ENCODE measurements around the gene FOXF2. TPM values are rescaled to one million over a fixed set of nuclear protein-coding genes. Genes with fewer than 3 reads are reported as not detected.
"Not testable (repeated sequence)": the region's sequence is repeated elsewhere in the genome, so short reads cannot be mapped to it uniquely, and the experiment has no call there.

The FOXF2 gene
- total RNA-seq, 4 donors from 2014 or later: 0.34 to 12.4 (median 4.0) TPM

- no peaks in the 10 kb centered on the region for H3K36me3 ChIP-seq
- no peaks in the 10 kb centered on the region for H3K9me3 ChIP-seq
- peaks cover 0 to 28% (median 5%) of the 10 kb centered on the region in 3 donors for H3K4me1 ChIP-seq
- peaks cover 0 to 33% (median 0%) of the 10 kb centered on the region in 4 donors for H3K27me3 ChIP-seq
- TF ChIP-seq POLR2A (IDR thresholded peaks at IDR 0.05): no peak
- peak in 4 of 6 experiments; percentile 6 to 31 (median 20) for TF ChIP-seq CTCF (IDR thresholded peaks at IDR 0.05)
- no peak overlapping the region for H3K4me3 ChIP-seq
- intact Hi-C loops (cut with DNase I): no loop called here
- 40 to 44% methylated on average over 14 to 16 of the region's 16 CpGs for WGBS, 2 donors
- DNase-seq: no peak
- peak overlapping the region; percentile 62 to 86 (median 82) for H3K27ac ChIP-seq
Measured at GRCh38 chr6:1363729-1364572, 25.4 kb upstream of the FOXF2 start.

DNA sequence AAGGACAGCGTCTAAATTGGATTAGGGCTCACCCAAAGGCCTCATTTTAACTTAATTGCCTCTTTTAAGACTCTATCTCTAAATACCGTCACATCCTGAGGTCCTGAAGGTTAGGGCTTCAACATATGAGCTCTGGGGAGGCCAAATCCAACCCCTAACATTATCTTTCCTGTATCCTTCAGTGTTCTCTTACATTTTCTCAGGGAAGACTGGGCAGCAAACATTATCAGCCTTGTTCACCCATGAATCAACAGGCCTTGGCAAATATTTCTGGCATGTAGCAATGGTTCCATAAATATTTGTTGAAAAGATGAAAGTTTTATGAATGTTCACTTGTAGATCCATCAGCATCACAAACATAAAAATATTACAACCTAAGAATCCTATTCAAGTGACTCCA is 24.6 kb upstream of the FOXF2 start:
- Histone ChIP-seq H3K4me1 (peaks cover 0 to 28% (median 5%) of the 10 kb centered on the region in 3 donors), H3K27ac (peak overlapping the region; percentile 62 to 86 (median 82)), H3K9me3 (no peaks in the 10 kb centered on the region), H3K27me3 (peaks cover 0 to 34% (median 0%) of the 10 kb centered on the region in 4 donors), H3K4me3 (no peak overlapping the region), H3K36me3 (no peaks in the 10 kb centered on the region)
- 61 to 67% methylated on average over 2 of the region's 2 CpGs for WGBS, 2 donors
- no peak for DNase-seq
- no peak for TF ChIP-seq POLR2A (IDR thresholded peaks at IDR 0.05)
- TF ChIP-seq CTCF (IDR thresholded peaks at IDR 0.05): no peak
- intact Hi-C loops (cut with DNase I): no loop called here

DNA sequence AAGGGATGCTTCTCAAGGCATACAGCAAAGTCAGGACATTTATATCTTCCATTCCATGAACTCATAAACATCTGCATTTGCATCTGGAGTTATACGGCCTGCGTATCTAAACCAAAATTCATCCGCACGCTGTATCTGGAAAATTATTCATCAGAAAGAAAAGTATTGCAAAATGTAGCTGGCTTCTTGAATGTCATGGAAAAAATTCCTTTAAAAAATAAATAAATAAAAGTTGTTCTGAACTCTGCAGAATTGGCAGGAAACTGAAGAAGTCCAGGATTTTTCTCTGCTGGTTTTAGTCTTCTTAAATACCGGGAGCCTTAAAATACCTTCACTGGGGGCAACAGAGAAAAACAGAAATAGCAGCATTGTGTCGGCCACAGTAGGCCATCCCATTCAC is 23.7 kb upstream of the FOXF2 start:
- no peak for DNase-seq
- no peaks in the 10 kb centered on the region for H3K9me3 ChIP-seq
- no peak overlapping the region for H3K4me3 ChIP-seq
- peaks cover 0 to 34% (median 0%) of the 10 kb centered on the region in 4 donors for H3K27me3 ChIP-seq
- peak overlapping the region in 3 of 4 donors; percentile 80 to 86 (median 85) for H3K27ac ChIP-seq
- H3K4me1 ChIP-seq: peaks cover 0 to 28% (median 5%) of the 10 kb centered on the region in 3 donors
- intact Hi-C loops (cut with DNase I): no loop called here
- TF ChIP-seq POLR2A (IDR thresholded peaks at IDR 0.05): no peak
- TF ChIP-seq CTCF (IDR thresholded peaks at IDR 0.05): no peak
- H3K36me3 ChIP-seq: no peaks in the 10 kb centered on the region
- WGBS, 2 donors: 60 to 77% methylated on average over 6 of the region's 6 CpGs

DNA sequence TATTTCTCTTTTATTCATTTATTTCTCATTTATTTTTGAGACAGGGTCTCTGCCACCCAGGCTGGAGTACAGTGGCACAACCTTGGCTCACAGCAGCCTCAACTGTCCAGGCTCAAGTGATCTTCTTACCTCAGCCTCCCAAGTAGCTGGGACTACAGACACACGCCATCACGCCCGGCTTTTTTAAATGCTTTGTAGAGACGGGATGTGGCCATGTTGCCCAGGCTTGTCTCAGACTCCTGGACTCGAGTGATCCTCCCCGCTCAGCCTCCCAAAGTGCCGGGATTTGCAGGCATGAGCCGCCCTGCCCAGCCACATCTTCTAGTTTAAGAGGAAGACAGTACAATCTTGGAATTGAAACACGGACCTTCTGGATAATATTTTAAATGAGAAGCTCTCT is 21.6 kb upstream of the FOXF2 start:
- H3K4me3 ChIP-seq: no peak overlapping the region
- TF ChIP-seq POLR2A (IDR thresholded peaks at IDR 0.05): no peak
- TF ChIP-seq CTCF (IDR thresholded peaks at IDR 0.05): no peak
- WGBS, 2 donors: 83 to 95% methylated on average over 7 to 8 of the region's 9 CpGs

GRCh38 chr6:1368940-1369339 is 20.4 kb upstream of the FOXF2 start:
- Histone ChIP-seq H3K27me3 (peaks cover 0 to 51% (median 0%) of the 10 kb centered on the region in 4 donors), H3K4me1 (peaks cover 0 to 24% (median 5%) of the 10 kb centered on the region in 3 donors), H3K27ac (no peak overlapping the region), H3K9me3 (peaks cover 0 to 8% (median 5%) of the 10 kb centered on the region in 3 donors), H3K4me3 (no peak overlapping the region), H3K36me3 (no peaks in the 10 kb centered on the region)
- TF ChIP-seq POLR2A (IDR thresholded peaks at IDR 0.05) (no peak), CTCF (IDR thresholded peaks at IDR 0.05) (no peak)
- intact Hi-C loops (cut with DNase I): no loop called here
- WGBS, 2 donors: 88 to 92% methylated on average over 8 to 9 of the region's 9 CpGs
- DNase-seq: no peak

More for the DNA sequence above, 21.6 kb upstream of the FOXF2 start:
- no peak overlapping the region for H3K27ac ChIP-seq
- peaks cover 0 to 6% (median 5%) of the 10 kb centered on the region in 3 donors for H3K9me3 ChIP-seq
- H3K27me3 ChIP-seq: peaks cover 0 to 47% (median 0%) of the 10 kb centered on the region in 4 donors
- peaks cover 0 to 28% (median 5%) of the 10 kb centered on the region in 3 donors for H3K4me1 ChIP-seq
- intact Hi-C loops (cut with DNase I): no loop called here
- no peak for DNase-seq
- no peaks in the 10 kb centered on the region for H3K36me3 ChIP-seq

- peaks cover 0 to 58% (median 0%) of the 10 kb centered on the region in 4 donors for H3K27me3 ChIP-seq
- H3K4me3 ChIP-seq; H3K36me3 ChIP-seq; intact Hi-C loops (cut with DNase I); H3K27ac ChIP-seq; H3K9me3 ChIP-seq; DNase-seq: not testable (repeated sequence)
- peaks cover 0 to 20% (median under 1%) of the 10 kb centered on the region in 3 donors for H3K4me1 ChIP-seq
- 67 to 93% methylated on average over 1 of the region's 1 CpG for WGBS, 2 donors
Measured at GRCh38 chr6:1369695-1370094, 19.7 kb upstream of the FOXF2 start.

Data from esophagus squamous epithelium (tissue), 5 donors.